ENCODE data around the gene FAM241B.

DNA sequence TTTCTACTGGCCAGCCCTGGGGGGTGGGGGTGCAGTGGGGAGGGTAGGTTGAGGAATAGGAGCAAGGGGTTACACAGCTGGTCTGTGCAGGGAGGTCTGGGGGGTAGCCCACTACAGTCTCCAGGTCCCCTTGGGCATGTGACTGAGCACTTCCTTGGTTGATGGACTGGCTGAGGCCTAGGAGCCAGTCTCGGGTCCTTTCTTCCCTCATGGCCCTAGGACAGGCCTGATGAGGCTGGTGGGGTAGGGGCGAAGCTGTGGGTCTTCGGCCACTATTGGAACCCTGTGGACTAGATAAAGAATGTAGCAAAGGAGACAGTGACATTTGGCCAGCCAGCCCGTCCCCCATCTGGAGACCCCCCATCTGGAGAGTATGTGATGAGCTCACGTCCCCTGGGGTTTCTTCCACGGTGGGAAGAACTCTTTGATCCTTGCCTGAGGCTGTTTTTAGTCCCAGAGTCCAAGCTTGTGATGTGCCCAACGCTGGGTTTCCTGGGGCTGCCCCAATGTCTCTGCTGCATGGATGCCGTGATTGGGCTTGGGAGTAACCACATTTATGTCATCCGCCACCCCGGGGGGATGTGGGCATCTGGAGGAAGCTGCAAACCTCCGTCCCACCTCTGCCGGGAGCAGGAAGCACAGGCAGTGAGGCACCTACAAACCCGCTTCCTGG lies 20.7 kb downstream of the FAM241B start:
- TF ChIP-seq, protein P1, sequence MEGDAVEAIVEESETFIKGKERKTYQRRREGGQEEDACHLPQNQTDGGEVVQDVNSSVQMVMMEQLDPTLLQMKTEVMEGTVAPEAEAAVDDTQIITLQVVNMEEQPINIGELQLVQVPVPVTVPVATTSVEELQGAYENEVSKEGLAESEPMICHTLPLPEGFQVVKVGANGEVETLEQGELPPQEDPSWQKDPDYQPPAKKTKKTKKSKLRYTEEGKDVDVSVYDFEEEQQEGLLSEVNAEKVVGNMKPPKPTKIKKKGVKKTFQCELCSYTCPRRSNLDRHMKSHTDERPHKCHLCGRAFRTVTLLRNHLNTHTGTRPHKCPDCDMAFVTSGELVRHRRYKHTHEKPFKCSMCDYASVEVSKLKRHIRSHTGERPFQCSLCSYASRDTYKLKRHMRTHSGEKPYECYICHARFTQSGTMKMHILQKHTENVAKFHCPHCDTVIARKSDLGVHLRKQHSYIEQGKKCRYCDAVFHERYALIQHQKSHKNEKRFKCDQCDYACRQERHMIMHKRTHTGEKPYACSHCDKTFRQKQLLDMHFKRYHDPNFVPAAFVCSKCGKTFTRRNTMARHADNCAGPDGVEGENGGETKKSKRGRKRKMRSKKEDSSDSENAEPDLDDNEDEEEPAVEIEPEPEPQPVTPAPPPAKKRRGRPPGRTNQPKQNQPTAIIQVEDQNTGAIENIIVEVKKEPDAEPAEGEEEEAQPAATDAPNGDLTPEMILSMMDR (IDR thresholded peaks at IDR 0.05): no peak
- TF ChIP-seq POLR2AphosphoS5 (IDR thresholded peaks at IDR 0.05; ENCODE audit: low read depth, low read length) (no peak), SMC3 (IDR thresholded peaks at IDR 0.05; ENCODE audit: low read depth, low read length) (no peak), JUND (IDR thresholded peaks at IDR 0.05) (no peak), TAF1 (IDR thresholded peaks at IDR 0.05; ENCODE audit: borderline replicate concordance, low read depth, low read length) (no peak), YY1 (IDR thresholded peaks at IDR 0.05; ENCODE audit: low read depth) (no peak), FOXJ3 (CRISPR knock-in tag; IDR thresholded peaks at IDR 0.05) (no peak), EP300 (IDR thresholded peaks at IDR 0.05; ENCODE audit: borderline replicate concordance in 1 of 2, low read depth in 1 of 2, low read length in 1 of 2) (no peak), GABPA (IDR thresholded peaks at IDR 0.05; ENCODE audit: low read depth) (no peak), NFIC (IDR thresholded peaks at IDR 0.05; ENCODE audit: borderline replicate concordance) (no peak), CHD2 (IDR thresholded peaks at IDR 0.05; ENCODE audit: low read length, partially characterized antibody) (no peak)
- TF ChIP-seq, protein P2, sequence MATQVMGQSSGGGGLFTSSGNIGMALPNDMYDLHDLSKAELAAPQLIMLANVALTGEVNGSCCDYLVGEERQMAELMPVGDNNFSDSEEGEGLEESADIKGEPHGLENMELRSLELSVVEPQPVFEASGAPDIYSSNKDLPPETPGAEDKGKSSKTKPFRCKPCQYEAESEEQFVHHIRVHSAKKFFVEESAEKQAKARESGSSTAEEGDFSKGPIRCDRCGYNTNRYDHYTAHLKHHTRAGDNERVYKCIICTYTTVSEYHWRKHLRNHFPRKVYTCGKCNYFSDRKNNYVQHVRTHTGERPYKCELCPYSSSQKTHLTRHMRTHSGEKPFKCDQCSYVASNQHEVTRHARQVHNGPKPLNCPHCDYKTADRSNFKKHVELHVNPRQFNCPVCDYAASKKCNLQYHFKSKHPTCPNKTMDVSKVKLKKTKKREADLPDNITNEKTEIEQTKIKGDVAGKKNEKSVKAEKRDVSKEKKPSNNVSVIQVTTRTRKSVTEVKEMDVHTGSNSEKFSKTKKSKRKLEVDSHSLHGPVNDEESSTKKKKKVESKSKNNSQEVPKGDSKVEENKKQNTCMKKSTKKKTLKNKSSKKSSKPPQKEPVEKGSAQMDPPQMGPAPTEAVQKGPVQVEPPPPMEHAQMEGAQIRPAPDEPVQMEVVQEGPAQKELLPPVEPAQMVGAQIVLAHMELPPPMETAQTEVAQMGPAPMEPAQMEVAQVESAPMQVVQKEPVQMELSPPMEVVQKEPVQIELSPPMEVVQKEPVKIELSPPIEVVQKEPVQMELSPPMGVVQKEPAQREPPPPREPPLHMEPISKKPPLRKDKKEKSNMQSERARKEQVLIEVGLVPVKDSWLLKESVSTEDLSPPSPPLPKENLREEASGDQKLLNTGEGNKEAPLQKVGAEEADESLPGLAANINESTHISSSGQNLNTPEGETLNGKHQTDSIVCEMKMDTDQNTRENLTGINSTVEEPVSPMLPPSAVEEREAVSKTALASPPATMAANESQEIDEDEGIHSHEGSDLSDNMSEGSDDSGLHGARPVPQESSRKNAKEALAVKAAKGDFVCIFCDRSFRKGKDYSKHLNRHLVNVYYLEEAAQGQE (IDR thresholded peaks at IDR 0.05; ENCODE audit: low read depth, low read length): no peak
- TF ChIP-seq, protein P3, sequence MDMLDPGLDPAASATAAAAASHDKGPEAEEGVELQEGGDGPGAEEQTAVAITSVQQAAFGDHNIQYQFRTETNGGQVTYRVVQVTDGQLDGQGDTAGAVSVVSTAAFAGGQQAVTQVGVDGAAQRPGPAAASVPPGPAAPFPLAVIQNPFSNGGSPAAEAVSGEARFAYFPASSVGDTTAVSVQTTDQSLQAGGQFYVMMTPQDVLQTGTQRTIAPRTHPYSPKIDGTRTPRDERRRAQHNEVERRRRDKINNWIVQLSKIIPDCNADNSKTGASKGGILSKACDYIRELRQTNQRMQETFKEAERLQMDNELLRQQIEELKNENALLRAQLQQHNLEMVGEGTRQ (IDR thresholded peaks at IDR 0.05; ENCODE audit: borderline replicate concordance, low read depth, low read length): no peak

All from SK-N-SH (cell line).